Kidney glomerular epithelial cell (primary cell): ENCODE measurements around the gene ZNF408.
A peak's percentile ranks its signal among the peaks of the same experiment; 100 is the strongest.
"Not testable (repeated sequence)": the region's sequence is repeated elsewhere in the genome, so short reads cannot be mapped to it uniquely, and the experiment has no call there.

Experiments
- DNase-seq: peaks from one replicate; lab custom pipeline; 2025; lab: John Stamatoyannopoulos, UW

Gene ZNF408

GRCh38 chr11:46697723-46698122 is 3.1 kb upstream of the ZNF408 start:
- DNase-seq = no peak

- peak; percentile 21 for DNase-seq
These were observed 2.2 kb upstream of the ZNF408 start for GRCh38 chr11:46698597-46698996.

DNA sequence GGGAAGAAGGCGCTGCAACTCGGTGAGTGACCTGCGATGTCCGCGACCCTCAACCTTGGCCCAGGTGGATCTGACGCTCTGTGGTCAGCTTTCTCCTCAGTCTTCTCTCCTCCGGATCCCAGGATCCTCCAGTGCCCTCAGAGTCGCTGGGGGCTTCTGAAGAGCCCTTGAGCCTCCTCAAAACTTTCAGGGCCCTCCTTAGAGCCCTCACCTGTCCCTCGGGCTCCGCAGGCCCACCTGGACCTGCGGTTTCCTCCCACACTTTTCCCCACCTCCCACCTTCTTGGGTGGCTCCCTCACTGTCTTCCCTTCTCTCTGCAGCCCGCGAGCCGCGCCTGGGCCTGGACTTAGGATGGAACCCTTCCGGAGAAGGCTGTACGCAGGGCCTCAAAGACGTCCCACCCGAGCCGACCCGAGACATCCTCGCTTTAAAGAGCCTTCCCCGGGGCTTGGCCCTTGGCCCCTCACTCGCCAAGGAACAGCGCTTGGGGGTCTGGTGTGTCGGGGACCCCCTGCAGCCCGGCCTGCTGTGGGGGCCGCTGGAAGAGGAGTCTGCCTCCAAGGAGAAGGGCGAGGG is 335 bp downstream of the ZNF408 start:
- DNase-seq = no peak

DNA sequence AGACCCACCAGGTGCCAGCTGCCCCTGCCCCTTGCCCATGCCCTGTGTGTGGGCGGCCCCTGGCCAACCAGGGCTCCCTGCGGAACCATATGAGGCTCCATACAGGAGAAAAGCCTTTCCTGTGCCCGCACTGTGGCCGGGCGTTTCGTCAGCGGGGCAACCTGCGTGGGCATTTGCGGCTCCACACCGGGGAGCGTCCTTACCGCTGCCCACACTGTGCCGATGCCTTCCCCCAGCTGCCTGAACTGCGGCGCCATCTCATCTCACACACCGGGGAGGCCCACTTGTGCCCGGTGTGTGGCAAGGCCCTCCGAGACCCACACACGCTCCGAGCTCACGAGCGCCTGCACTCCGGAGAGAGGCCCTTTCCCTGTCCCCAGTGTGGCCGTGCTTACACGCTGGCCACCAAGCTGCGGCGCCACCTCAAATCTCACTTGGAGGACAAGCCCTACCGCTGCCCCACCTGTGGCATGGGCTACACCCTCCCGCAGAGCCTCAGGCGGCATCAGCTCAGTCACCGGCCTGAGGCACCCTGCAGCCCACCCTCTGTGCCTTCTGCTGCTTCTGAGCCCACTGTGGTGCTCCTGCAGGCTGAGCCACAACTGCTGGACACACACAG is 4.3 kb downstream of the ZNF408 start:
- DNase-seq = no peak

GRCh38 chr11:46706886-46707285 is 6.1 kb downstream of the ZNF408 start:
- no peak for DNase-seq

DNA sequence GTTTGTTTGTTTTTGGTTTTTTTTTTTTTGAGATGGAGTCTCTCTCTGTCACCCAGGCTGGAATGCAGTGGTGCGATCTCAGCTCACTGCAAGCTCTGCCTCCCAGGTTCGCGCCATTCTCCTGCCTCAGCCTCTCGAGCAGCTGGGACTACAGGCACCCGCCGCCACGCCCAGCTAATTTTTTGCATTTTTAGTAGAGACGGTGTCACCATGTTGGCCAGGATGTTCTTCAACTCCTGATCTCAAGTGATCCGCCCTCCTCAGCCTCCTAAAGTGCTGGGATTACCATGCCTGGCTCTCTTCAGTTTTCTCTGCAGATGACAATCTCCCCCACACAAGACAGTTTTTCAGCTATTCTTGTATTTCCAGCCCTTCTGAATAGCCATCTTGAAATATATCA is 8.5 kb downstream of the ZNF408 start:
- not testable (repeated sequence) for DNase-seq

DNA sequence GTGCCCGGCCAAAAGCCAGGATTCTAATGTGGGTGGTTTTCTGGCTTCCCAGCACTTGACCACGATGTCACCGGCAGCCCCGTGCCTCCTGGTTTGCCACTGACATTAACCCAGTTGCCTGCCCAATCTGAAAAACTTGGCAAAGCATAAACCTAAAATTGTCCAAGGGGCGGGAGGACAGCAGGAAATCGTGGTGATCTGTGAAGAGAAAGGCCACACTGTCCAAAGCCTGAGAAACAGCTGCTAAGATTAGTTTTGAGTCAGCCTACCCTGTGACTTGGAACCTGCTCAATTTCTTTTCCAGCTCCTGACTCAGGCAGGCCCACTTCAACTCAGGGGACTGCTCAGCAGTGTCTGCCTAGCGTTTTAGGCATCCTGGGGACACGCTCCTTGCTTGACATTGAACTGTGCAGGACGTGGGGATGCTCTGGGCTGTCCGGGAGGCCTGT is 10.0 kb downstream of the ZNF408 start:
- DNase-seq = peak; percentile 23

DNA sequence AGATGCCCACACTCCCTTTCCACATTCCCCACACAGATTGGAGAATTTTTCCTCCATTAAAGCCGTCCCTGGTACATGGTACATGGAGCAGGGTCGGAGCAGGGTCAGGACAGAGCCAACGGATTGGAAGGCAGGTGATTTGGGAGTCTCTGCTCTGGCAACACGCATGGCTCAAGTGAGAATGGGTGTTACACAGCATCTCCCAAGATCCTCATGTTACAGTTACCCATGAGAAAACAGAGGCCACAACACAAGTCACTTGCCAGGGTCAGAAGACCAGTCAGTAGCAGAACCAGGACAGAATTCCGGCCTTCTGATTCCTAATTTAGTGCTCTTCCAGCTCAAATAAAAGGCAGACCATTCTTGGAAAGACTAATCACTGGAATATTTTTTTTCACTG is 10.5 kb downstream of the ZNF408 start:
- no peak for DNase-seq

- DNase-seq = no peak
These were observed 12.2 kb downstream of the ZNF408 start for GRCh38 chr11:46712874-46713576.

DNA sequence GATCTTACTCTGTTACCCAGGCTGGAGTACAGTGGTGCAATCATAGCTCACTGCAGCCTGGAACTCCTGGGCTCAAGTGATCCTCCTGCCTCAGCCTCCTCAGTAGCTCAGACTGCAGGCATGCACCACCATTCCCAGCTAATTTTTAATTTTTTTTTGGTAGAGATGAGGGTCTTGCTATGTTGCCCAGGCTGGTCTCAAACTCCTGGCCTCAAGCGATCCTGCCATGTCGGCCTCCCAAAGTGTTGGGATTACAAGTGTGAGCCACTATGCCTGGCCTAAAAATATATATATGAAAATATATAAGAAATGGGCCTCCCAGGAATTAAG is 17.0 kb downstream of the ZNF408 start:
- not testable (repeated sequence) for DNase-seq

DNA sequence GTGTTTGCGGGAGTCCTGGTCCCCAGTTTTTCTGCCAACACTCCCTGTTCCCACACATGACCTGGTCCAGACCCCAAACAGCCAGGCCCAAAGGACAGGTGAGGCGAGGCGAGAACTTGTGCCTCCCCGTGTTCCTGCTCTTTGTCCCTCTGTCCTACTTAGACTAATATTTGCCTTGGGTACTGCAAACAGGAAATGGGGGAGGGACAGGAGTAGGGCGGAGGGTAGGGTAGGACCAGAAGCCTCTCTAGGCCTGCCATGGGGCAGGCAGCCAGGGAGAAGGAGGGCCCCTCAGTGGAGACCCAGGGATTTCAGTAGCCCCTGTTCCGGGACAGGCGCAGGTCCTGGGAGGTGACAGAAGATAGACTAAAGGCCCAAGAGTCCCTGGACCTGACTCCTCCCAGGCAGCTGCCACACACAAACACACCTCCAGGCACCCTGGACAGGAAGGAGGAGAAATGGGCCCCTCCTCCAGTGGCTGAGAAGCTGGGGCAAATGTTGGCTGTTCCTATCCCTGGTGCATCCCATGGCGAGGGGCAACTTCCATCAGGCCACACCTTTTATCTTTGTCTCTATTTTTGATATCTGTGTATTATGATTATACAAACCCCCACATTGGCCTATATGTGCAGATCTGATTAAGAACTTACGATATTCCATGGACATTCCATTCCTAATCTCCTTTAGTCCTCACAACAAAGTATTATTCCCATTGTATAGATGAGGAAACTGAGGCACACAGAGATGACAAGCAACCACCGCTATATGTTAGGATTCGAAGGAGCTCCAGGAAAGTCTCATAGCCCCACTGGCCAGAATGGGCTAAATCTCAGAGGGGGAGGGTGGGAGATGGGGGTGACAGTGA is 17.6 kb downstream of the ZNF408 start:
- no peak for DNase-seq

DNA sequence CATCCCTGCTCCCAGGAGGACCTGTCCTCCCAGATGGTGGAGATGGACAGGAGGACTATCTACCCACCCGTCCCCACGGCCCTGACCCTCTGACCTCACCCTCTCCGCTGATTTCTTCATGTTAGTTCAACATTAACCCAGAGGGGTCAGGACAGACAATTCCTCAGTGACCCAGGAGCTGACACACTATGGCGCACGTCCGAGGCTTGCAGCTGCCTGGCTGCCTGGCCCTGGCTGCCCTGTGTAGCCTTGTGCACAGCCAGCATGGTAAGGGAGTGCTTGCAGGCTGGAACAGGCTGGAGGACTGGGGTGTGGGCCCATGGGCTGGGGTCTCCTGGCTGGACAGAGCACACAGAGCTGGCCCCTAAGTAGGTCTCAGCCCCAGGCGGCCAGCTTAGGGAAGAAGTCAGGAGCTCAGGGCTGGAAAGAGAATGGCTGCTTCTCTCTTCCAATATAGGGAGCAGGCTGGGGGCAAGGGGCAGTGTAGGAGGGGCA is 18.3 kb downstream of the ZNF408 start, which contains the start of gene F2:
Gene F2 (plus strand): TSS at position 166 of the 495 bp plus-strand sequence. CDS start 23 bp downstream, at position 189.
- DNase-seq = no peak

DNA sequence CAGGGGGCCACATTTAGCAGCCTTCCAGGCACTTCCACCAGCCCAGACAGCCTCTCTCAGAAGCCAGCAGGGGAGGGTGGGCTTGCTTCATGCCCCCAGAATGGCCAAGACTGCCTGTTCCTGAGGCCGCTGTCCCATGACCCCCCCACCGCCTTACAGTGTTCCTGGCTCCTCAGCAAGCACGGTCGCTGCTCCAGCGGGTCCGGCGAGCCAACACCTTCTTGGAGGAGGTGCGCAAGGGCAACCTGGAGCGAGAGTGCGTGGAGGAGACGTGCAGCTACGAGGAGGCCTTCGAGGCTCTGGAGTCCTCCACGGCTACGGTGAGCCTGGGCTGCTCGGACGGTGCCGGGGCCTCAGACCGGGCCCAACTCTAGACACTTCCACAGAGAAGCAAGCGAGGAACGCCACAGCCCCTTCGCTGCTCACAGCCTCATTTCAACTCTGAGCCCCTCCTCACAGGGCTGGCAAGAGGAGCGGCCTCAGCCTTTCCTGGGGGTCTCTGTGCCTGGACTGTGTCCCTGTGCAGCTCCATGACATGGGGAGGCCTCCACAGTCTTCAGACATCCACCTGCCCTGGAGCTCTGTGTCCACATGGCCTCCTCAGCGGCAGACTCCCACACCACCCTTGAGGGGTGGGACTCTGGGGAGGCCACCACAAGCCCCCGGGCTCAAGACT is 18.9 kb downstream of the ZNF408 start:
- no peak for DNase-seq

DNA sequence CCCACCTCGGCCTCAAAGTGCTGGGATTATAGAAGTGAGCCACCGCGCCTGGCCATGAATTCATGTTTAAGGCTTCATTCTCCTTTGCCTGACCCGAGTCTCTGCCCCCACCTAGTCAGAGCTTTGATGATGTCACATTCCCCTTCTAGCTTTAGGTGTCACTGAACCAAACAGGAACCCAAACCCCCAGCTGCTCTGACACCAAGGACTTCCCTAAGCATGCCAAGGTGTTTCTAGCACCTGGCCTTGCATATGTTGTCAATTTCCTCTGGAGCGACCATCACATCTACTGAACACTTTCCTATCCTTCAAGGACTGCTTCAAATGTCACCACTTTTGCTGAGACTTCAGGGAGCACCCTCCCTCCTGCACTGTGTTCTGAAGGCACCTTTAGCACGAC is 20.5 kb downstream of the ZNF408 start:
- no peak for DNase-seq

DNA sequence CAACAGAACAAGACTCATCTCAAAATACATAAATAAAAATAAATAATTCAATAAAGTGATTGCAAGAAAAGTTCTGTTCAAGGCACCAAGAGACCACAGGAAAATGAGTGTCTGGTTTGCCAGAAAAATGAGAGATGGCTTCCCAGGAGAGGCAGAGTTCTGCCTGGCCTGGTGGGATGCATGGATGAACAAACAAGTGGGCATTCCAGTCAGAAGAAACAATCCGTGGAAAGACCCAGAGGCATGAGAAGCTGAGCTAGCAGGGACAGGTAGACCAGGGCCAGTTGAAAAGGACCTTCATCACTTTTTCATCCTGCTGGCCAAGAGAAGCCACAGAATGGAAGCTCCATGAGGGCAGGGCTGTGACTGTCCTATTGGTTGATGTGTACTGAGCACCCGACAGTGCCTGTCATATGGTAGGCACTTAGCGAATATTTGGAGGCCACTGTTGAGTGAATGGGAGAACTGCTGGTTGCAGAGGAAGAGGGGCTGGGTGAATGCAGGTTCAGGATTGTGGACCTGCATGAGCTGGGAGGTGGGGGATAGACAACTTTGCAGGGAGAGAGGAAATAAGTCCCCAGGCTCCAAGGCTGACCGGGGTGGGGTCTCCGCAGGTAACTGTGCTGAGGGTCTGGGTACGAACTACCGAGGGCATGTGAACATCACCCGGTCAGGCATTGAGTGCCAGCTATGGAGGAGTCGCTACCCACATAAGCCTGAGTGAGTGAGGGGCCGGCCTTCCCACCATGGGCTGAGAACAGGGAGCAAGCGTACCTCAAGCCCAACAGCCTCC is 21.9 kb downstream of the ZNF408 start:
- no peak for DNase-seq

DNA sequence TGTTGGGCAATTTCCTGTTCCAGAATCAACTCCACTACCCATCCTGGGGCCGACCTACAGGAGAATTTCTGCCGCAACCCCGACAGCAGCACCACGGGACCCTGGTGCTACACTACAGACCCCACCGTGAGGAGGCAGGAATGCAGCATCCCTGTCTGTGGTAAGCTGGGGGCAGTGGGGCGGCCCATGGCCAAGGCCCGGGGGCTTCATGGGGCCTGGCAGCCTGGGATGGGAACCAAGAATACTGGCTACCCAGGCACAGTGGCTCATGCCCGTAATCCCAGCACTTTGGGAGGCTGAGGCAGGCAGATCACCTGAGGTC is 22.5 kb downstream of the ZNF408 start:
- DNase-seq = no peak

DNA sequence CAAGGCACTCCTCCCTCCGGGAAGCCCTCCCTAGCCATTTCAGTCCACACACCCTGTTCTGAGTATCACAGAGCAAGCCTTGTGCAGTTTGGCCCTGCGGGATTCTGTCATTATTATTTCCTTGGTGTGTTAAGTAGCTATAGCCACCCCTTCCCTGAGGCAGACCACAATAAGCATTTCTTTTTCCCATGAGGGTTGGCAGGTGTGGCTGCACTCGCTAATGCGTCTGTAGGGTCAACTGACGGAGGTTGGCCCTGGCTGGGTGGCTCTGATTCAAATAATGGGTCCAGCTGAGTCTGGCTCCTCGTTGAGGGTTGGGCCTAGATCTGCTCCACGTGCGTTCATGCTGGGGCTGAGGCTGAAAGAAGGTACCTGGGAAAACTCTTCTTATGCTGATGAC is 23.3 kb downstream of the ZNF408 start:
- no peak for DNase-seq

GRCh38 chr11:46725338-46726205 is 24.7 kb downstream of the ZNF408 start:
- DNase-seq = no peak

GRCh38 chr11:46726206-46726862 is 25.5 kb downstream of the ZNF408 start:
- DNase-seq = no peak
